ENCODE results near the gene HLF. TPM values are rescaled to one million over a fixed set of nuclear protein-coding genes. Genes with fewer than 3 reads are reported as not detected.

Gene HLF
- total RNA-seq, 4 donors from 2014 or later, result 59.4 to 186 (median 126) TPM

DNA sequence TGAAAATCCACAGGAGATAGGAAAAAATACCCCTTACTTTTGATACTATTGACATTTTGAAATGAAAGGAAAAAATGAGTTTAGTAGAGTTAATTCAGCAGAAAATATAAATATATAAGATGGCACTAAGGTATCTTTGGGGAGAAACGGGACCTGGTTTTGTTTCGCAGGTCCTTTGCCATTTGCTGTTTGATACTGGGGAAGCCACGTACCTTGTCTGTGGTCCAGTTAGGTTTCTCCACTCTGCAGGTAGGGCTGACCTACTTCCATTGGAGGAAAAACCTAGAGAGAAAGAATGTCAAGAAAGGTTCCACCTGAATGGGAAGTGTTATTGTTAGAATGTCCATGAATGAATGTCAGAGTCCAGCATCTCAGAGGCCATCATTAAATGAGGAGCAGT is 48.1 kb downstream of the HLF start:
- Histone ChIP-seq H3K36me3 (peaks cover 0 to 42% of the 10 kb centered on the region in 2 donors), H3K27me3 (no peaks in the 10 kb centered on the region), H3K4me1 (peaks cover 0 to 26% (median 3%) of the 10 kb centered on the region in 3 donors), H3K27ac (no peak overlapping the region), H3K4me3 (no peak overlapping the region), H3K9me3 (no peaks in the 10 kb centered on the region)
- TF ChIP-seq POLR2AphosphoS5 (IDR thresholded peaks at IDR 0.05) (no peak), POLR2A (IDR thresholded peaks at IDR 0.05) (no peak)
- 89 to 96% methylated on average over 3 of the region's 3 CpGs for WGBS, 2 donors (ENCODE audit: low coverage in 1 of 2)
- no peak for ATAC-seq

DNA sequence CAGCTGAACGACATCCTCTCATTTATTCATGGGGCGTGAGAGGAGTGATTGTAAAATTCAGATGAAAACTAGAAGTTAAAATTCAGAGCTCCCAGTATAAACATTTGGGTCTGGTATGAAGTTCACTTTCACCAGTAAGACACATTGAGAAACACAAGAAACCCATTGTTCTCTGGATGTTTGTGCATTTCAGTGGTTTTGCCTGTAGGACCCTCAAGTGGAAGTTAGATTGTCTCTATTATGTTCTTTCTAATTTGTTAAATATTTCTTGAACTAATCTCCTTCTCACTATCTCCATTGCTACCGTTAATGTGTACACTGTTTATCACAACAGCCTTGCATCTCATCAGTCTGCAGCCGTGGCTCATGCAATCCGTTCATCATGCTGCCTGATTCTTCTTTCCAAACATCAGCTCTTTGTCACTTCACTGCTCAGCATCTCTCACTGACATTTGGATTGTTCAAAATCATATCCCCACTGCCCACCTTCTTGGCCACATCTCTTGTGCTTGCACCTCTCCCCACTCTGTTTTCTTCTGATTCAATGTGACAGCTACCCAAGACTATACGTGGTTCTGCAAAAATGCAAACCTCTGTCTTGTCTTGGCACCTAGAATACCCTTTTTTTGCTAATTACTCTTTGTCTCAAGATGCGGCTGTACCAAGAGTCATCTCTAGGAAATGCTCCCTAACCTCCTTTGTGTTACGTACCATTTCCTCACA is 49.5 kb downstream of the HLF start:
- Histone ChIP-seq H3K4me3 (no peak overlapping the region), H3K36me3 (peaks cover 0 to 55% of the 10 kb centered on the region in 2 donors), H3K4me1 (peaks cover 0 to 25% (median under 1%) of the 10 kb centered on the region in 3 donors), H3K9me3 (no peaks in the 10 kb centered on the region), H3K27ac (no peak overlapping the region), H3K27me3 (no peaks in the 10 kb centered on the region)
- WGBS, 2 donors (ENCODE audit: low coverage in 1 of 2), result 62 to 78% methylated on average over 8 of the region's 8 CpGs
- TF ChIP-seq EP300 (IDR thresholded peaks at IDR 0.05), result no peak
- TF ChIP-seq POLR2A (IDR thresholded peaks at IDR 0.05), result no peak
- TF ChIP-seq, protein P1, sequence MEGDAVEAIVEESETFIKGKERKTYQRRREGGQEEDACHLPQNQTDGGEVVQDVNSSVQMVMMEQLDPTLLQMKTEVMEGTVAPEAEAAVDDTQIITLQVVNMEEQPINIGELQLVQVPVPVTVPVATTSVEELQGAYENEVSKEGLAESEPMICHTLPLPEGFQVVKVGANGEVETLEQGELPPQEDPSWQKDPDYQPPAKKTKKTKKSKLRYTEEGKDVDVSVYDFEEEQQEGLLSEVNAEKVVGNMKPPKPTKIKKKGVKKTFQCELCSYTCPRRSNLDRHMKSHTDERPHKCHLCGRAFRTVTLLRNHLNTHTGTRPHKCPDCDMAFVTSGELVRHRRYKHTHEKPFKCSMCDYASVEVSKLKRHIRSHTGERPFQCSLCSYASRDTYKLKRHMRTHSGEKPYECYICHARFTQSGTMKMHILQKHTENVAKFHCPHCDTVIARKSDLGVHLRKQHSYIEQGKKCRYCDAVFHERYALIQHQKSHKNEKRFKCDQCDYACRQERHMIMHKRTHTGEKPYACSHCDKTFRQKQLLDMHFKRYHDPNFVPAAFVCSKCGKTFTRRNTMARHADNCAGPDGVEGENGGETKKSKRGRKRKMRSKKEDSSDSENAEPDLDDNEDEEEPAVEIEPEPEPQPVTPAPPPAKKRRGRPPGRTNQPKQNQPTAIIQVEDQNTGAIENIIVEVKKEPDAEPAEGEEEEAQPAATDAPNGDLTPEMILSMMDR (IDR thresholded peaks at IDR 0.05), result no peak
- no peak for ATAC-seq

DNA sequence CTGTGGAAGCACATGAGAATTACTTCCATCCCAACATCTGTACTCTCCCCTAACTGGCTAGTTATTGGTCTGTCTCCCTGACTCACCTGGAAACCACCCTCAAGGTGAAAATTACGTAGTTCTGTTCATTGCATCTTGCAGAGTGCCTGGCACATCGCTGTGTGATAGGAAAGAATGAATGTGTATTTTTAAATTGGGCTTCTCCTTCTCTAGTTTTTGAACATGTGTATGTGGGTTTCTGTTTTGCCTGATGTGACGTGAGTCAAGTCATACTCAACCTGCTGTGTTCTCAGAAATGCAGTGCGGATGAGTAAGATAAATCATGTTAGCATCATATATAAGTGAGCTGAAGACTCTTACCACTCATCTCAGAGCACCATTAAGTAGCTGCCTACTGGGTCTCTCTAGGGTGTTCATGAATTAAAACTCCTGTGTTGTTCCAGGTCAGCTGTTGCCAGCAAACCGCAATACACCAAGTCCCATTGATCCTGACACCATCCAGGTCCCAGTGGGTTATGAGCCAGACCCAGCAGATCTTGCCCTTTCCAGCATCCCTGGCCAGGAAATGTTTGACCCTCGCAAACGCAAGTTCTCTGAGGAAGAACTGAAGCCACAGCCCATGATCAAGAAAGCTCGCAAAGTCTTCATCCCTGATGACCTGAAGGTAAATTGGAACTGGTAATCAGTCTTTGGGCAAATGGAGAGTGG is 50.2 kb downstream of the HLF start:
- TF ChIP-seq POLR2AphosphoS5 (IDR thresholded peaks at IDR 0.05), result no peak
- no peak for TF ChIP-seq POLR2A (IDR thresholded peaks at IDR 0.05)
- TF ChIP-seq, protein P1 (IDR thresholded peaks at IDR 0.05), result no peak
- TF ChIP-seq EP300 (IDR thresholded peaks at IDR 0.05), result no peak
- no peak for ATAC-seq
- no peaks in the 10 kb centered on the region for H3K9me3 ChIP-seq
- peaks cover 0 to 60% of the 10 kb centered on the region in 2 donors for H3K36me3 ChIP-seq
- H3K4me1 ChIP-seq, result peaks cover 0 to 27% (median 0%) of the 10 kb centered on the region in 3 donors
- no peak overlapping the region for H3K4me3 ChIP-seq
- no peak overlapping the region for H3K27ac ChIP-seq
- 89 to 93% methylated on average over 7 to 8 of the region's 8 CpGs for WGBS, 2 donors (ENCODE audit: low coverage in 1 of 2)
- no peaks in the 10 kb centered on the region for H3K27me3 ChIP-seq

DNA sequence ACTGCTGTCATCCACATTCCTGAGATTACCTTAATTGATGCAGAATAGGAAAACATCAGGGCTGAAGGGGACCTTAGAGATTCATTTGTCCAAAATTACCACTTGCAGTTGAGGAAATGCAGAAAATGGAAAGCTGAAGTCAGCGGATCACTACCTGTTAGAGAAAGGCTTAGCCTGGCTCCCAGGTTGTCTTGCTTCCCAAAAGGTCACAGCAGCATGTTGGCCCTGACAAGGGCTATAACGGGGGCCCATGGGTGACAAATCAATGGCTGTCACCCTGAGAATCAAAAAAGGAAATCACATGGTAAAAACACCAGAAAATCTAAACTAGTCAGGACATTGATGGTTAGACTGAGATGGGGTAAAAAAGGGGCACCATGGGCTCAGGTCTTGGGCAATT is 51.7 kb downstream of the HLF start:
- no peak for ATAC-seq
- TF ChIP-seq POLR2AphosphoS5 (IDR thresholded peaks at IDR 0.05) (no peak), POLR2A (IDR thresholded peaks at IDR 0.05) (no peak), EP300 (IDR thresholded peaks at IDR 0.05) (no peak)
- TF ChIP-seq, protein P1 (IDR thresholded peaks at IDR 0.05), result no peak
- no peak overlapping the region for H3K4me3 ChIP-seq
- no peaks in the 10 kb centered on the region for H3K27me3 ChIP-seq
- H3K27ac ChIP-seq, result no peak overlapping the region
- peaks cover 0 to 41% (median 0%) of the 10 kb centered on the region in 3 donors for H3K4me1 ChIP-seq
- WGBS, 2 donors (ENCODE audit: low coverage in 1 of 2), result 79% methylated on average over 2 of the region's 2 CpGs; no CpG with 5 or more reads in 1 of the 2 donors
- H3K9me3 ChIP-seq, result no peaks in the 10 kb centered on the region
- H3K36me3 ChIP-seq, result peaks cover 0 to 76% of the 10 kb centered on the region in 2 donors

DNA sequence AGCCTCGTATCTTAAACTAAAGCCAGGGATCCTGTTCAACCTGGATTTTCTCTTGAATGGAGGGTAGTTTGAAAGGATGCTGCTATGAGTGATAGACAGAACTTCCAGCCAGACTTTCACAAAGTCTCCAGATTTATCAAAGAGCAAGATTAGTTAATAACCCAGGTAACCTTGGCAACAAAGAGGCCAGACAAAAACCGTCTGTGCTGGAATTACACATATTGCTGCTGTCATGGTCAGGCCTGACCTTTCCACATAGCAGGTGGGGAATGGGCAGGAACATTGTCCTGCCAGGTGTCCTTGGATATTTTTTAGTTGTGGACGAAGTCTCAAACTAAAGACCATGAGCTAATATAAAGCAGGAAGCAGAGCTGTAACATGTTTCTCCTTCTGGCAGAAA is 52.5 kb downstream of the HLF start:
- ATAC-seq, result no peak
- Histone ChIP-seq H3K27ac (no peak overlapping the region), H3K4me3 (no peak overlapping the region), H3K27me3 (no peaks in the 10 kb centered on the region), H3K36me3 (peaks cover 0 to 76% of the 10 kb centered on the region in 2 donors), H3K4me1 (peaks cover 0 to 46% (median 0%) of the 10 kb centered on the region in 3 donors), H3K9me3 (no peaks in the 10 kb centered on the region)
- WGBS, 2 donors (ENCODE audit: low coverage in 1 of 2), result 70 to 93% methylated on average over 3 of the region's 3 CpGs
- TF ChIP-seq, protein P1 (IDR thresholded peaks at IDR 0.05), result no peak
- TF ChIP-seq POLR2AphosphoS5 (IDR thresholded peaks at IDR 0.05), result no peak
- no peak for TF ChIP-seq POLR2A (IDR thresholded peaks at IDR 0.05)
- TF ChIP-seq EP300 (IDR thresholded peaks at IDR 0.05), result no peak
